Renal pelvis (tissue), 3 donors: ENCODE measurements around the gene RABEPK. TPM values are rescaled to one million over a fixed set of nuclear protein-coding genes. Genes with fewer than 3 reads are reported as not detected.

Source experiments
- polyA plus RNA-seq, 3 donors: library from polyadenylated mRNA; unstranded; fragments of 120-200 nt; gene quantifications; one replicate each; pipeline ENCODE4 v1.2.1, GENCODE V29; 2013; ENCODE audit not compliant: insufficient read length in 3 of 3

Gene RABEPK
- polyA plus RNA-seq, 3 donors: 21.6 to 22.9 (median 22.6) TPM

Other genes with a start within 250 kb of the RABEPK start
- gene SCAI, start 57.0 kb upstream of the RABEPK start, polyA plus RNA-seq: 10 to 100 TPM in 2 of 3 donors, 1 to 10 TPM in 1; 9.2 to 15.5 (median 13.2) TPM
- gene PPP6C, start 10.7 kb upstream of the RABEPK start, polyA plus RNA-seq: 10 to 100 TPM; 44.9 to 54.3 (median 51.0) TPM
- 100 to 1,000 TPM; 359 to 421 (median 385) TPM for gene HSPA5, start 40.8 kb downstream of the RABEPK start, polyA plus RNA-seq
- gene GAPVD1, start 61.3 kb downstream of the RABEPK start, polyA plus RNA-seq: 10 to 100 TPM; 26.0 to 42.2 (median 35.6) TPM